Measurements from ENCODE around the gene PRLHR.

DNA sequence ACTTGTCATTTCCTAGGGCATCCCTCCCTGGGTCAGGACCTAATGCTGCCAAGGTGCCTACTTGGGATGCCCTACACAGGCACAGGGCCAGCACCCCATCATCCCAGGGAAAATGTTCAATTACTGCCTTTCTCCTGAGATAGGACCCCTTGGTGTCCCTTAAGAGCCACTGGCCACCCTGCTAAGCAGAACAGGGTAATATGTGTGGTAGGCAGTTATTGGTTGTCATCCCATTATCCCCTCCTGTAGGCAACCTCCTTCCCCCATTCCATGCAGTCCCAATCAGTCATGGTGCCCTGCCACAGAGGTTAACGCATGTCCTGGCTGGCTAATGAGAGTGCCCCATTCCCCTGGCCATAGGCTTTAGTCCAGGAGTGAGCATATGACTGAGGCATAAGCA, 53.2 kb downstream of the PRLHR start:
- TF ChIP-seq, protein P1, sequence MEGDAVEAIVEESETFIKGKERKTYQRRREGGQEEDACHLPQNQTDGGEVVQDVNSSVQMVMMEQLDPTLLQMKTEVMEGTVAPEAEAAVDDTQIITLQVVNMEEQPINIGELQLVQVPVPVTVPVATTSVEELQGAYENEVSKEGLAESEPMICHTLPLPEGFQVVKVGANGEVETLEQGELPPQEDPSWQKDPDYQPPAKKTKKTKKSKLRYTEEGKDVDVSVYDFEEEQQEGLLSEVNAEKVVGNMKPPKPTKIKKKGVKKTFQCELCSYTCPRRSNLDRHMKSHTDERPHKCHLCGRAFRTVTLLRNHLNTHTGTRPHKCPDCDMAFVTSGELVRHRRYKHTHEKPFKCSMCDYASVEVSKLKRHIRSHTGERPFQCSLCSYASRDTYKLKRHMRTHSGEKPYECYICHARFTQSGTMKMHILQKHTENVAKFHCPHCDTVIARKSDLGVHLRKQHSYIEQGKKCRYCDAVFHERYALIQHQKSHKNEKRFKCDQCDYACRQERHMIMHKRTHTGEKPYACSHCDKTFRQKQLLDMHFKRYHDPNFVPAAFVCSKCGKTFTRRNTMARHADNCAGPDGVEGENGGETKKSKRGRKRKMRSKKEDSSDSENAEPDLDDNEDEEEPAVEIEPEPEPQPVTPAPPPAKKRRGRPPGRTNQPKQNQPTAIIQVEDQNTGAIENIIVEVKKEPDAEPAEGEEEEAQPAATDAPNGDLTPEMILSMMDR (IDR thresholded peaks at IDR 0.05): no peak
- TF ChIP-seq ZFX (IDR thresholded peaks at IDR 0.05; ENCODE audit: borderline replicate concordance): no peak

Measured in 22Rv1 (cell line).